Astrocyte (in vitro differentiated cells and primary cell): ENCODE results near the gene ZNF254. TPM values are rescaled to one million over a fixed set of nuclear protein-coding genes. Genes with fewer than 3 reads are reported as not detected.

ENCODE experiments used
- DNase-seq: peaks from one replicate; pipeline ENCODE4 v3.0.0-alpha.2; 2010; ENCODE audit warnings: low read depth
- FAIRE-seq: peaks from 2 replicates; lab custom pipeline; 2011; peaks lifted over from hg19 to GRCh38; lab: Jason Lieb, UNC
- H2AFZ ChIP-seq: 2 replicates; pipeline ENCODE4 v1.6.0; 2012; ENCODE audit warnings: low read depth, low read length, inconsistent platforms
- H3K27ac ChIP-seq: 2 replicates; pipeline ENCODE4 v1.5.1; 2011; ENCODE audit warnings: low read depth, low read length, inconsistent platforms
- H3K27me3 ChIP-seq: 2 replicates; pipeline ENCODE4 v1.6.0; 2011; ENCODE audit warnings: low read length, inconsistent platforms; ENCODE audit not compliant: insufficient read depth
- H3K36me3 ChIP-seq: 2 replicates; pipeline ENCODE4 v1.5.1; 2011; ENCODE audit warnings: low read length, inconsistent platforms; ENCODE audit not compliant: insufficient read depth
- H3K4me1 ChIP-seq: 2 replicates; pipeline ENCODE4 v1.5.1; 2011; ENCODE audit warnings: low read length, inconsistent platforms; ENCODE audit not compliant: insufficient read depth
- H3K4me2 ChIP-seq: 2 replicates; pipeline ENCODE4 v1.6.0; 2012; ENCODE audit warnings: low read length, inconsistent platforms
- H3K4me3 ChIP-seq: 2 replicates; pipeline ENCODE4 v1.5.1; 2011; ENCODE audit warnings: low read depth, mild to moderate bottlenecking, low read length, inconsistent platforms; ENCODE audit not compliant: insufficient read depth
- H3K79me2 ChIP-seq: 2 replicates; pipeline ENCODE4 v1.6.0; 2012; ENCODE audit warnings: mild to moderate bottlenecking, low read length, inconsistent platforms; ENCODE audit not compliant: insufficient read depth
- H3K9ac ChIP-seq: 2 replicates; pipeline ENCODE4 v1.6.0; 2012; ENCODE audit warnings: mild to moderate bottlenecking, low read length, inconsistent platforms
- H3K9me3 ChIP-seq: 2 replicates; pipeline ENCODE4 v1.5.1; 2012; ENCODE audit warnings: low read depth, mild to moderate bottlenecking, low read length, inconsistent platforms; ENCODE audit not compliant: insufficient read depth
- H4K20me1 ChIP-seq: 2 replicates; pipeline ENCODE4 v1.6.0; 2012; ENCODE audit warnings: low read length, inconsistent platforms; ENCODE audit not compliant: insufficient read depth
- H3K27ac Mint-ChIP-seq: one replicate; pipeline ENCODE4 v1.8.0; 2021; ENCODE audit warnings: mild to moderate bottlenecking, mixed read lengths; ENCODE audit not compliant: unreplicated experiment
- H3K27me3 Mint-ChIP-seq: one replicate; pipeline ENCODE4 v1.8.0; 2021; ENCODE audit warnings: low read depth, mixed read lengths; ENCODE audit not compliant: unreplicated experiment
- H3K36me3 Mint-ChIP-seq: one replicate; pipeline ENCODE4 v1.8.0; 2021; ENCODE audit warnings: low read depth, mixed read lengths; ENCODE audit not compliant: unreplicated experiment
- H3K4me1 Mint-ChIP-seq: one replicate; pipeline ENCODE4 v1.8.0; 2021; ENCODE audit warnings: low read depth, mixed read lengths; ENCODE audit not compliant: unreplicated experiment
- H3K4me3 Mint-ChIP-seq: one replicate; pipeline ENCODE4 v1.8.0; 2021; ENCODE audit warnings: mild to moderate bottlenecking, moderate library complexity, mixed read lengths; ENCODE audit not compliant: unreplicated experiment
- H3K9me3 Mint-ChIP-seq: one replicate; pipeline ENCODE4 v1.8.0; 2021; ENCODE audit warnings: mild to moderate bottlenecking, mixed read lengths; ENCODE audit not compliant: unreplicated experiment
- EZH2 ChIP-seq: IDR thresholded peaks from 2 replicates; pipeline ENCODE4 v1.6.1; 2012; ENCODE audit warnings: mild to moderate bottlenecking, low read length, inconsistent platforms; ENCODE audit not compliant: insufficient read depth
- total RNA-seq: library from RNA; stranded (reverse); gene quantifications from 2 replicates; pipeline ENCODE4 v1.2.1, GENCODE V29; 2021
- TF ChIP-seq, protein P1 (sequence below): IDR thresholded peaks from 2 replicates; pipeline ENCODE4 v1.5.1; 2011; ENCODE audit warnings: low read depth, mild to moderate bottlenecking, inconsistent platforms, low read length, moderate library complexity; ENCODE audit not compliant: insufficient read depth

The ZNF254 gene
- total RNA-seq, 1 donor from 2014 or later: 20.4 TPM

DNA sequence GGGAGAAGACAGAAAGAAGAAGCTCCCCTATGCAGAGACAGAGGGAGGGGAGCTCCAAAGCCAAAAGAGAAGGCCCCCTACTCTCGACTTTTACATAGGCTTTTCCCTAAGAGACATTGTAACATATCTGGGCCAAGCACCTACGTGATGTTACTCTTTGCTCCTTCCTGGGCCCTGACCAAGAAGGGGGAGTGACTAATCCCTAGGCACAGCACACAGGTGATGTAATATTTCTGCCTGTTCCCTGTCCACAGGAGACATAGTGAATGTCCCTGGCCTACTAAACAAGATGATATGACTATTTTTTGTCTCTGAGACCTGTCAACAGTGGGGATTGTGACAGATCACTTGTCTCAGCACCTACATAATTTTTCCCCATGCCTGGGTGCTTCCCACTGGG lies 15.9 kb upstream of the ZNF254 start:
- no peak overlapping the region for H3K27ac ChIP-seq
- no peak overlapping the region for H3K4me3 ChIP-seq
- DNase-seq: no peak
- no peak overlapping the region for H2AFZ ChIP-seq
- H3K36me3 ChIP-seq: peaks cover 6% of the 10 kb centered on the region
- H3K36me3 Mint-ChIP-seq: peaks cover 38% of the 10 kb centered on the region
- no peak overlapping the region for H3K4me3 Mint-ChIP-seq
- no peaks in the 10 kb centered on the region for H3K79me2 ChIP-seq
- no peaks in the 10 kb centered on the region for H3K4me1 ChIP-seq
- peaks cover 5% of the 10 kb centered on the region for H3K9me3 Mint-ChIP-seq
- H3K27ac Mint-ChIP-seq: no peak overlapping the region
- TF ChIP-seq, protein P1, sequence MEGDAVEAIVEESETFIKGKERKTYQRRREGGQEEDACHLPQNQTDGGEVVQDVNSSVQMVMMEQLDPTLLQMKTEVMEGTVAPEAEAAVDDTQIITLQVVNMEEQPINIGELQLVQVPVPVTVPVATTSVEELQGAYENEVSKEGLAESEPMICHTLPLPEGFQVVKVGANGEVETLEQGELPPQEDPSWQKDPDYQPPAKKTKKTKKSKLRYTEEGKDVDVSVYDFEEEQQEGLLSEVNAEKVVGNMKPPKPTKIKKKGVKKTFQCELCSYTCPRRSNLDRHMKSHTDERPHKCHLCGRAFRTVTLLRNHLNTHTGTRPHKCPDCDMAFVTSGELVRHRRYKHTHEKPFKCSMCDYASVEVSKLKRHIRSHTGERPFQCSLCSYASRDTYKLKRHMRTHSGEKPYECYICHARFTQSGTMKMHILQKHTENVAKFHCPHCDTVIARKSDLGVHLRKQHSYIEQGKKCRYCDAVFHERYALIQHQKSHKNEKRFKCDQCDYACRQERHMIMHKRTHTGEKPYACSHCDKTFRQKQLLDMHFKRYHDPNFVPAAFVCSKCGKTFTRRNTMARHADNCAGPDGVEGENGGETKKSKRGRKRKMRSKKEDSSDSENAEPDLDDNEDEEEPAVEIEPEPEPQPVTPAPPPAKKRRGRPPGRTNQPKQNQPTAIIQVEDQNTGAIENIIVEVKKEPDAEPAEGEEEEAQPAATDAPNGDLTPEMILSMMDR: no peak
- no peak for TF ChIP-seq EZH2
- FAIRE-seq: no peak
- no peak overlapping the region for H3K9ac ChIP-seq
- H4K20me1 ChIP-seq: peaks cover 4% of the 10 kb centered on the region
- H3K4me1 Mint-ChIP-seq: no peaks in the 10 kb centered on the region
- H3K4me2 ChIP-seq: no peak overlapping the region
- no peaks in the 10 kb centered on the region for H3K9me3 ChIP-seq
- no peaks in the 10 kb centered on the region for H3K27me3 ChIP-seq
- no peaks in the 10 kb centered on the region for H3K27me3 Mint-ChIP-seq

DNA sequence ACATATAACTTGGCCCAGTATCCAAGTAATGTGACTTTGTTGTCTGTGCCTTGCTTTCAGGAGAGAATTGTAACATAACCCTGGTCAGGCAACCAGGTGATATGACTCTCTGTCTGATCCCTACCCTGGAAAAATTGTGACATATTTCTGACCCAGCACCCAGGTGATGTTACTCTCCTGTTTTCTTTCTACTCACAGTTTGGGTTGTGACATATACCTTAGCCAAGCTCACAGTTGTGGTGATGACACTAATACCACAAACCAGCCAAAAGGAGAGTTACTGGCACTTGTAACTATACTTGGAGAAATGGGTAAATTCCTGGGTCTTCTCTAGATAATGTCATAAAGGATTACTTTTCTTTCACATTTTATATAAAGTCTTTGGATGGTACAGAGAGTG lies 14.3 kb upstream of the ZNF254 start:
- FAIRE-seq: no peak
- Mint-ChIP-seq H3K27ac (no peak overlapping the region), H3K4me1 (peaks cover 2% of the 10 kb centered on the region), H3K9me3 (peaks cover 5% of the 10 kb centered on the region), H3K4me3 (no peak overlapping the region), H3K27me3 (no peaks in the 10 kb centered on the region), H3K36me3 (peaks cover 36% of the 10 kb centered on the region)
- Histone ChIP-seq H3K27me3 (no peaks in the 10 kb centered on the region), H3K4me1 (no peaks in the 10 kb centered on the region), H3K4me2 (no peak overlapping the region), H3K9ac (no peak overlapping the region), H3K4me3 (no peak overlapping the region), H2AFZ (no peak overlapping the region), H3K27ac (no peak overlapping the region), H3K36me3 (peaks cover 3% of the 10 kb centered on the region), H3K9me3 (no peaks in the 10 kb centered on the region), H3K79me2 (no peaks in the 10 kb centered on the region), H4K20me1 (peaks cover 4% of the 10 kb centered on the region)
- no peak for TF ChIP-seq EZH2
- TF ChIP-seq, protein P1: no peak
- DNase-seq: no peak

DNA sequence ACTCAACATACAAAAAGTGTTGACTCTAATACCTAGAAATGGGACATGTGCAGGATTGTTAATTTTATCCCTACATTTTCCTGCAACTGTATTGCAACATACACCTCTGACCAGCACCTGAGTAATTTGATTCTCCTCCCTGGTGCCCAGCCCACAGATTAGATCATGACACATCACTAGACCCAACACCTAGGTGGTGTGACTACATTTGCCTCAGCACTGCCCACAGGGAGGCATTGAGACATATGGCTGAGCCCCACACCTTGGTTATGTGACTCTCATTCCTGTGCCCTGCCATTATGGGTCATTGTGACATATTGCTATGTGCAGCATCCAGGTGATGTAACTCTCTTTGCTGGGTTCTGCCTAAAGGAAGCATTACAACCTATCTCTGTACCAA lies 13.2 kb upstream of the ZNF254 start:
- no peaks in the 10 kb centered on the region for H3K79me2 ChIP-seq
- H3K27me3 ChIP-seq: no peaks in the 10 kb centered on the region
- Mint-ChIP-seq H3K27me3 (no peaks in the 10 kb centered on the region), H3K9me3 (peaks cover 5% of the 10 kb centered on the region), H3K36me3 (peaks cover 26% of the 10 kb centered on the region), H3K27ac (no peak overlapping the region), H3K4me3 (no peak overlapping the region), H3K4me1 (peaks cover 7% of the 10 kb centered on the region)
- no peaks in the 10 kb centered on the region for H3K36me3 ChIP-seq
- H3K4me3 ChIP-seq: no peak overlapping the region
- H3K9me3 ChIP-seq: no peaks in the 10 kb centered on the region
- H3K4me2 ChIP-seq: no peak overlapping the region
- TF ChIP-seq EZH2: no peak
- TF ChIP-seq, protein P1: no peak
- no peak overlapping the region for H3K27ac ChIP-seq
- H3K4me1 ChIP-seq: no peaks in the 10 kb centered on the region
- H3K9ac ChIP-seq: no peak overlapping the region
- FAIRE-seq (no peak), DNase-seq (no peak)
- H4K20me1 ChIP-seq: peaks cover 4% of the 10 kb centered on the region
- no peak overlapping the region for H2AFZ ChIP-seq
